Measurements from ENCODE around the gene CD8B2. TPM values are rescaled to one million over a fixed set of nuclear protein-coding genes. Genes with fewer than 3 reads are reported as not detected.
"Not testable (repeated sequence)": the region's sequence is repeated elsewhere in the genome, so short reads cannot be mapped to it uniquely, and the experiment has no call there.

CD8B2 gene
- total and polyA plus RNA-seq, 10 of the 15 experiments (the other 5 are each of a cell fraction or from before 2014, with no cell fraction given): 0.05 to 0.08 TPM; not detected in 8

DNA sequence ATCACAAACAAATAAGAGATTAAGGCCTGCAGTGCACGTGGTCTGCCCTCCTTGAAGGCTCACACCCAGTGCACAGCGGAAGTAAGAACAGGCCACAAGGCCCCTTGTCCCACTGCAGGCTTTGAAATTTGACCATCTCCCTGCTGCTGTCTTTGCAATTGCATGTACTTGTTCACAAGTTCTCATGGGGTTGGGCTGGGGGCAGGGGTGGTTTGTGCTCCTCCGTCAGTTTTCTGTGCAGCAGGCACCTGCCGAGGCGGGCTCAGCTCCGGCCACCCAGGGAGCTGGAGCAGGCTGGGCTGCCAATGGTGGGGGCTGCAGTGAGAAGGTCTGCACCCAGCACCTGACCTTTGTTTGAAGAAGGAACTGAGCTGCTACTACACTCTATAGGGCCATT is 22.2 kb downstream of the CD8B2 start:
- H3K9me3 ChIP-seq (replicated peaks; ENCODE audit: control insufficient read depth, insufficient read depth, low read length); H2AFZ ChIP-seq (ENCODE audit: control insufficient read depth, low read depth, low read length); SMC1A ChIA-PET (ENCODE audit: uncharacterized antibody, unreplicated experiment); in situ Hi-C loops (cut with MboI); H3K36me3 ChIP-seq (ENCODE audit: control insufficient read depth in 2 of 2, insufficient read depth in 2 of 2, low read length in 1 of 2); BruUV-seq (replicated peaks); H3K27ac ChIP-seq (ENCODE audit: control insufficient read depth, insufficient read depth); POLR2A ChIA-PET; DNase-seq (ENCODE audit: low read depth, low spot score); H3K4me3 ChIP-seq; H3K9ac ChIP-seq (ENCODE audit: control insufficient read depth, insufficient read depth, low read length); ATAC-seq; intact Hi-C loops (cut with micrococcal nuclease; ENCODE audit: unreplicated experiment); FAIRE-seq; H3K4me1 ChIP-seq (ENCODE audit: control insufficient read depth, insufficient read depth, low read length); RAD21 ChIA-PET (ENCODE audit: unreplicated experiment); H4K20me1 ChIP-seq (ENCODE audit: control insufficient read depth, insufficient read depth); H3K27me3 ChIP-seq (replicated peaks in 1 of 2; ENCODE audit: control insufficient read depth in 2 of 2, insufficient read depth in 2 of 2, low read length in 1 of 2); CTCF ChIA-PET; H3K4me2 ChIP-seq (ENCODE audit: control insufficient read depth, insufficient read depth); H3K79me2 ChIP-seq (ENCODE audit: control insufficient read depth, insufficient read depth, low read length): not testable (repeated sequence)
- WGBS (ENCODE audit: insufficient coverage, insufficient replicate concordance, low lambda C conversion rate, missing lambda C conversion rate): 45% methylated on average over 6 of the region's 6 CpGs

DNA sequence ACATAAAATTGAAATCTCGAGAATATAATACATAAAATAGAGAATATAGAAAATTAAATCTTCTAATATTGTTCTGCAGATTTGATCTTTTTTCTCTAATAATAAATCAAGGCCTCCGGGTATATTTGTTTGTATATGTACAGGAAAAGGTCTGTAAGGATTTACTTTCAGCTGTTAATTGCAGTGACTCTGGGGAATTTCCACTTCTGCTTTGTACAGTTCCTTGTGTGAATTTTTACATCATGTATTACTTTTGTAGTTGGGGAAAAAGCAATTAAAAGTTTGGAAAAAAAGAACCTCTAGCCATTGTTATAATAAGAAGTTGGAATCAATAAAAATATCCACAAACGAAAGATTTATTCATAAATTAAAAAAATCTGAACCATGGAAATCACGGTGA is 23.6 kb downstream of the CD8B2 start:
- CTCF ChIA-PET; H3K4me3 ChIP-seq; RAD21 ChIA-PET (ENCODE audit: unreplicated experiment); ATAC-seq; FAIRE-seq; H3K4me1 ChIP-seq (ENCODE audit: control insufficient read depth, insufficient read depth, low read length); POLR2A ChIA-PET; BruUV-seq (replicated peaks); intact Hi-C loops (cut with micrococcal nuclease; ENCODE audit: unreplicated experiment); SMC1A ChIA-PET (ENCODE audit: uncharacterized antibody, unreplicated experiment); H3K79me2 ChIP-seq (ENCODE audit: control insufficient read depth, insufficient read depth, low read length); H3K9ac ChIP-seq (ENCODE audit: control insufficient read depth, insufficient read depth, low read length); in situ Hi-C loops (cut with MboI); H3K4me2 ChIP-seq (ENCODE audit: control insufficient read depth, insufficient read depth); H3K9me3 ChIP-seq (replicated peaks; ENCODE audit: control insufficient read depth, insufficient read depth, low read length); H2AFZ ChIP-seq (ENCODE audit: control insufficient read depth, low read depth, low read length); DNase-seq (ENCODE audit: low read depth, low spot score); H4K20me1 ChIP-seq (ENCODE audit: control insufficient read depth, insufficient read depth); H3K27me3 ChIP-seq (replicated peaks in 1 of 2; ENCODE audit: control insufficient read depth in 2 of 2, insufficient read depth in 2 of 2, low read length in 1 of 2); H3K27ac ChIP-seq (ENCODE audit: control insufficient read depth, insufficient read depth); H3K36me3 ChIP-seq (ENCODE audit: control insufficient read depth in 2 of 2, insufficient read depth in 2 of 2, low read length in 1 of 2): not testable (repeated sequence)
- WGBS (ENCODE audit: insufficient coverage, insufficient replicate concordance, low lambda C conversion rate, missing lambda C conversion rate): 14% methylated on average over 4 of the region's 4 CpGs

DNA sequence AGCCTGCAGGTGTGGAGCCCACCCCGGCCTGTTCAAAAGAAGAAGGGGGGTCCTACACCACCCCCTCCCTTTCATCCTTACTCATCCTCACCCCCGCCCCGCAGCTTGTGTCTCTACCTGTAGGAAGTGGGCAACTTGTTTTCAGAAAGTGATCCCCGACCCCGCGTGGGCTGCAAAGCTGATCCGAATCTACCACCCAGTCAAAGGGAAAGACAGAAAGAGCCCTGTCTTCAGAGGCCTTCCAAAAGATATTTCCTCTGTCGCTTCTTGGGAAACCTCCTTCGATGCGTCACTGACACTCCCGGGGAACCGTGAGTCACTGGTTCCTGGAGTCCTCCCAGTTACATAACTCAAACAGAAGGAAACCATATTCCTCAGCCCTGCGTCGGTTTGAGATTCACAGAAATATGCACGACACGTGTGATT is 24.3 kb downstream of the CD8B2 start:
- intact Hi-C loops (cut with micrococcal nuclease; ENCODE audit: unreplicated experiment); BruUV-seq (replicated peaks); H3K4me3 ChIP-seq; H4K20me1 ChIP-seq (ENCODE audit: control insufficient read depth, insufficient read depth); H3K4me2 ChIP-seq (ENCODE audit: control insufficient read depth, insufficient read depth); H3K27me3 ChIP-seq (replicated peaks in 1 of 2; ENCODE audit: control insufficient read depth in 2 of 2, insufficient read depth in 2 of 2, low read length in 1 of 2); H3K27ac ChIP-seq (ENCODE audit: control insufficient read depth, insufficient read depth); H3K79me2 ChIP-seq (ENCODE audit: control insufficient read depth, insufficient read depth, low read length); RAD21 ChIA-PET (ENCODE audit: unreplicated experiment); SMC1A ChIA-PET (ENCODE audit: uncharacterized antibody, unreplicated experiment); H2AFZ ChIP-seq (ENCODE audit: control insufficient read depth, low read depth, low read length); CTCF ChIA-PET; DNase-seq (ENCODE audit: low read depth, low spot score); in situ Hi-C loops (cut with MboI); FAIRE-seq; H3K9ac ChIP-seq (ENCODE audit: control insufficient read depth, insufficient read depth, low read length); POLR2A ChIA-PET; H3K9me3 ChIP-seq (replicated peaks; ENCODE audit: control insufficient read depth, insufficient read depth, low read length); H3K36me3 ChIP-seq (ENCODE audit: control insufficient read depth in 2 of 2, insufficient read depth in 2 of 2, low read length in 1 of 2); H3K4me1 ChIP-seq (ENCODE audit: control insufficient read depth, insufficient read depth, low read length); ATAC-seq: not testable (repeated sequence)
- WGBS (ENCODE audit: insufficient coverage, insufficient replicate concordance, low lambda C conversion rate, missing lambda C conversion rate): 43% methylated on average over 8 of the region's 16 CpGs

DNA sequence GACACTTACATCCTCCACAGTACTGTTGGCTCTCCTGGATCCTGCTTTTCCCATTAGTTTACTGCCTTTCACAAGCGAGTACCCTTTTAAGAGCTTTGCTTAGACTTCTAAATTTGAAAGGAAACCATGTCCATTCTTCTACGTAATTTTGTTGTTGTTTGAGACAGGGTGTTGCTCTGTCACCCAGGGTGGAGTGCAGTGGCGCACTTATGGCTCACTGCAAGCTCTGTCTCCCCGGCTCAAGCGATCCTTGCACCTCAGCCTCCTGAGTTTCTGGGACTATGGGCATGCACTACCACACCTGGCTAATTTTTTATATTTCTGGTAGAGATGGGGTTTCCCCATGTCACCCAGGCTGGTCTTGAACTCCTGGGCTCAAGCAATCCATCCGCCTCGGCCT is 24.8 kb downstream of the CD8B2 start:
- CTCF ChIA-PET; intact Hi-C loops (cut with micrococcal nuclease; ENCODE audit: unreplicated experiment); H3K27ac ChIP-seq (ENCODE audit: control insufficient read depth, insufficient read depth); ATAC-seq; BruUV-seq (replicated peaks); POLR2A ChIA-PET; H3K9ac ChIP-seq (ENCODE audit: control insufficient read depth, insufficient read depth, low read length); H3K4me1 ChIP-seq (ENCODE audit: control insufficient read depth, insufficient read depth, low read length); H3K4me3 ChIP-seq; H4K20me1 ChIP-seq (ENCODE audit: control insufficient read depth, insufficient read depth); H3K27me3 ChIP-seq (replicated peaks in 1 of 2; ENCODE audit: control insufficient read depth in 2 of 2, insufficient read depth in 2 of 2, low read length in 1 of 2); H3K79me2 ChIP-seq (ENCODE audit: control insufficient read depth, insufficient read depth, low read length); H3K4me2 ChIP-seq (ENCODE audit: control insufficient read depth, insufficient read depth); SMC1A ChIA-PET (ENCODE audit: uncharacterized antibody, unreplicated experiment); H3K36me3 ChIP-seq (ENCODE audit: control insufficient read depth in 2 of 2, insufficient read depth in 2 of 2, low read length in 1 of 2); RAD21 ChIA-PET (ENCODE audit: unreplicated experiment); DNase-seq (ENCODE audit: low read depth, low spot score); FAIRE-seq; in situ Hi-C loops (cut with MboI); H3K9me3 ChIP-seq (replicated peaks; ENCODE audit: control insufficient read depth, insufficient read depth, low read length); H2AFZ ChIP-seq (ENCODE audit: control insufficient read depth, low read depth, low read length): not testable (repeated sequence)
- 57% methylated on average over 7 of the region's 7 CpGs for WGBS (ENCODE audit: insufficient coverage, insufficient replicate concordance, low lambda C conversion rate, missing lambda C conversion rate)

All from GM12878 (cell line).